Suppressor macrophage treated with lipopolysaccharide for 1 hour (primary cell): Measurements from ENCODE around the gene CSAD.

Experiments
- DNase-seq, 3 donors: peaks; one replicate each; pipeline ENCODE4 v3.0.0-alpha.2; 2020 to 2022

Gene CSAD

GRCh38 chr12:53198486-53199110, 17.9 kb upstream of the CSAD start:
- DNase-seq, result no peak

- no peak for DNase-seq
Observed at GRCh38 chr12:53197011-53197640, 16.4 kb upstream of the CSAD start.

- DNase-seq, result no peak
Observed at GRCh38 chr12:53196486-53196885, 15.8 kb upstream of the CSAD start.

DNA sequence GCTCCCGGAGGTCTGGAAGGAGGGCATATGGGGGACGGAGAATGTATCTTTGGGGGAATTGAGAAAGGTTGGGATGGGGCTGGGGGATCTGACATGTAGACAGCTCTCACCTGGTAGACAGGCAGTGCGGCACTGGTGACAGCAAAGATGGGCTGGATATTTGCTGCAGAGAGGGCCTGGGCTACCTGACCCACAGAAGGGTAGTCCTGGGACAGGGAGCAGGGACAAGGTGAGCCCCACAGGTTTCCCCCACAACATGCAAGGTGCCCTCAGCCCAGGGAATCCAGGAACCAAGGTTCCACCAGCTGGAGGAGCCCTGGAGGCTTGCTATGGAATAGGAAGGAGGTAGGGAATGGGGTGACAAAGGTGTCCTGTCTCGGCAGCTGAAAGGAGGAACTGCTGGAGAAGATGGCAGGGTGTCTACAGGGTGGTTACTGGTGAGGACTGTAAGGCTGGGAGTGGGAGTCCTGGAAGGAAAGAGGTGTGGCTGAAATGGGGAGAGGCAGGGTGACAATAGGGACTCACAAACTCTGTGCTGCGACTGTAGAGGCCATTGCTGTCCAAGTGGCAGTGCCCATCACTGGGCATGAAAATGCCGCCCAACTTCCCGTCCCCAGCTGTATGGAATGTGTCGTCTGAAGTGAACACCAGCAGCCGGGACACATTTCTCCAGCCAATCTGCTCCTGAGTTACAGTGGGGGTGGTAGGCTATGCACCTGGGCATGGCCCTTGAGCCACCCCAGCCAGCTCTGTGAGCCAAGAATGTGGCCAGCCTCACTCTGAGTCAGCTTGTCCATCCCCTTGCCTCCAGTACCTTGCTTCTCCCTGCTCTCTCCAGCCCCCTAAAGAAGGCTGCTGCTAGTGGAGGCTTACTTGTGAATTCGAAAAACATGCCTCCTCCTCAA, 15.0 kb upstream of the CSAD start:
- no peak for DNase-seq

DNA sequence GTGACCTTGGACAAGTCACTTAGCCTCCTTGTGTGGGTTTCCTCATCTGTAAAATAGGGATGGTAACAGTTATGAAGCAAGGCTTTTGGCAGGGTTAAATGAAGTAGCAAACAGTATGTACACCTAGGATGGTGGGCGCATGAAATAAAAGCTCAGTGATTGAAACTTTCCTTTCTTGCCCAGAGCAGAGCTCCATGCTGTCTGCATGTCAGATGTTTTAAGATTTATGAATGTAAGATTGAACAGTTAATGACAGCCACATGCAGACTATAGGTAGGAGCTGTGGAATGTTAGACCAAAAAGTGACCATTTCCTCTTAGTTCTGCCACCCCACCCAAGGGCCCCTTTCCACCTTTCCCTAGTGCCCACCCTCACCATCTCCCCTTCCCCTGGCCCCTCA, 14.2 kb upstream of the CSAD start:
- DNase-seq, result no peak

DNA sequence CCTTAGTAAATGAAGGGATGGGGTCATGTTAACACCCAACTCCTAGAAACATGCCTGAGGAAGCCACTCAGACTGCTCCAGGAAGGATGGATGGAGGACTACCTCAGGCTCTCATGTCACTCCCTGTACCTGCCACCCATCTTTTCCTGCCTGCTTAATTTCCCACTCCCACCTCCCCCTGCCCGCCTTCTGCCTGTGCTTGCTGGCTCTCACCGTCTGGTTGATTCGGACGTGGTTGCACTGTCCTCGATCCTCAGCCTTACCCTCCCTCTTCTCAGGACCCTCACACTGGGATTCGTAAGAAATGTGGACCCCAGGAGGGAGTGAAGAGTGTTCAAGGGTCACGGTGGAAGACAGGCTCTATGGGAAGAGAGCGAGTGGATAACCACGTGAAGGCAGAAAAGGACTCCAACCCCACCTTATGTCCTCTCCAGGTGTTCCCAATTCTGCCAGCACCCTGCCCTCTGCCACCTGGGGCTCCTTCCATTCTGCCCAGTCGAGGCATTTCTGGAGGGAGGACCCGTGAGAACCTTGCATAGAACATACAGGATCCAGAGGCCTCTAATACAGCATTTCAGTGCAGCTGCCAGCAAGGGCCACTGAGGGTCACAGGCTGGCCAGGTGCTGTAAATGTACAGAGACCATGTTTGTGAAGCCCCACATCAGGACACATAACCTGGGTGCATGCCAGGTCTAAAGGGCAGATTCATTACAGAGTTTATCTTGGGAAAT, 13.4 kb upstream of the CSAD start:
- no peak for DNase-seq

GRCh38 chr12:53193040-53193439, 12.3 kb upstream of the CSAD start:
- no peak for DNase-seq

DNA sequence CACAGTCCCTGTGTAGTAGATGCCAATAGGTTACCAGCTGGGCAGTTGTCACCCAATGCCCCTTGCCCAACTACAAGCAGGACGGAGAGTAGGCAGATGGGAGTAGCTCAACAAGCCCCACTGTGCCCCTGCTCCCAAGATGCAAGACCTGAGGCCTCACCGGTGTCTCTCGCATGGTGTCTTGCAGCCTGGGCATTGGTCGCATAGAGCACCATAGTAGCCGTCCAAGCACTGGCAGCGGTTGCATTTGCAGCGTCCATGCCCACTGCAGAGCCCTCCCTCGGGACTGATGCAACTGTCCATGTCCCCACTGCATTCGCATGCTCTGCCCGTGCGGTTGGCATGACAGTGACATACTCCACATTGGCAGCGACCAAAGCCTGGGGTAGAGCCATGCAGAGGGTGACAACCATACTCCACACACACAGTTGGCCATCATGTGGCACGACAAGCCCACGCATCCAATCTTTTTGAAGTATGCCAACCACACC, 11.9 kb upstream of the CSAD start:
- DNase-seq, result no peak

GRCh38 chr12:53191885-53192530, 11.3 kb upstream of the CSAD start:
- DNase-seq, result no peak

DNA sequence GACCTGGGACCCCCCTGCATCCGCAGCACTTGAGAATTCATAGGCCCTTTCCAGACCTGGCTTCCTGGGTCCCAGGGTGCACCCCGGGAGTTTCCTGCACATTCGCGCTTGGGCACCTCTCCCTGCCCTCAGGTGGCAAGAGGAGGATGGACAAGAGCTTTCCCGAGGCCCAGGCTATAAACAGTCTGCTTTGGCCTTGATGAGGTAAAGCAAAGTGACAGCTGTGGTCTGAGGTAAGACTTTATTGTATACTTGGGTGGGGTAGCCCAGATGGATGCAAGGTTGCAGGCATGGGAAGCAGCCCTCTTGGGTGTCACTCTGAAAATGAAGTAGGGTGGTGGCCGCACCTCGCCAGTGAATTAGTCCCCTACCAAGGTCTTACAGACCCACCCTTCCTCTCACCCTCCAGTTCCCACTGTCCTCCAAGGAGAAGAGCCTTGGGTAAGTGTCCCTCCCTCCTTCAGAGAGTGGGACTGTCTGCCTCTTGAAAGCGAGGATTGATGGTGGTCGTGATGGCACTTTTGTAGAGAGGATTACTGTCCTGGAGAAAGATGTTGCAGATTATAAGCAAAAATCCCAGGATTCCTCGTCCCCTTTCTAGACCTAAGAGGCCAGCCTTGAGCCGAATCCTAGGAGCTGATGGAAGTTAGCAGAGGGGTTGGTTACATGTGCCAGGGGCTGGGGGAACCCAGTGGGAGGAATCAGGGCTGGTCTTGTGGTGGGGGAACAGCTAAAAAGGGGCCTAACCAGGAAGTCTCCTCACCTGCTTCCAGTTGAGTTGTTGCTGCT, 10.6 kb upstream of the CSAD start:
- DNase-seq, result no peak

DNA sequence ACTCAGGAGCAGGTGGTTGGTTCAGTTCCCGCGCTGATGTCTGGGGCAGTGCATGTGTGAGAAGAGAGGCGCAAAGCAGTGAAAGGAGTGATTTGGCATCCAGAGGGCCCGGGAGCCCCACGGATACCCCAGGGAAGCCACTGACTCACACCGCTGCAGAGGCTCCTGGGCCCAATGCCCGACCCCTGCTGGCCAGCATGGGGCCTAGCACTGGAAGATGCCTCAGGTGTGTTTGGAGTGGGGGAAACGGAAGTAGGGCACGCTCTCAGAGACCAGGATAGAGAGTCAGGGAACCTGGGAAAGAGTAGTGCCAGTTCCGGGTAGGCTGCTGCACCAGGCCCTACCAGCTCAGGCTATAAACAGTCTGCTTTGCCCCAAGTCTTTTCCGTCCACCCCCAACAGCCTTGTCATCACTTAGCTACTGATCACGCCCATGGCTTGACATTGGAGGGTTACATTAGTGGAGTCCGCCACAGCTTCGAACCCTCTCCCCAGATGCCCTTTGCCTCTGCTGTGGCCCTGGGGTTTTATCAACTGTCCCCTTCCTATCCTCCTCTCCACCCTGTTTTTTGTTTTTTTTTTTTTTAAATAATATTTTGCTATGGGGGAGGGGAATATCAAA, 9.5 kb upstream of the CSAD start:
- DNase-seq, result peak in 2 of 3 donors; percentile 39 to 45

DNA sequence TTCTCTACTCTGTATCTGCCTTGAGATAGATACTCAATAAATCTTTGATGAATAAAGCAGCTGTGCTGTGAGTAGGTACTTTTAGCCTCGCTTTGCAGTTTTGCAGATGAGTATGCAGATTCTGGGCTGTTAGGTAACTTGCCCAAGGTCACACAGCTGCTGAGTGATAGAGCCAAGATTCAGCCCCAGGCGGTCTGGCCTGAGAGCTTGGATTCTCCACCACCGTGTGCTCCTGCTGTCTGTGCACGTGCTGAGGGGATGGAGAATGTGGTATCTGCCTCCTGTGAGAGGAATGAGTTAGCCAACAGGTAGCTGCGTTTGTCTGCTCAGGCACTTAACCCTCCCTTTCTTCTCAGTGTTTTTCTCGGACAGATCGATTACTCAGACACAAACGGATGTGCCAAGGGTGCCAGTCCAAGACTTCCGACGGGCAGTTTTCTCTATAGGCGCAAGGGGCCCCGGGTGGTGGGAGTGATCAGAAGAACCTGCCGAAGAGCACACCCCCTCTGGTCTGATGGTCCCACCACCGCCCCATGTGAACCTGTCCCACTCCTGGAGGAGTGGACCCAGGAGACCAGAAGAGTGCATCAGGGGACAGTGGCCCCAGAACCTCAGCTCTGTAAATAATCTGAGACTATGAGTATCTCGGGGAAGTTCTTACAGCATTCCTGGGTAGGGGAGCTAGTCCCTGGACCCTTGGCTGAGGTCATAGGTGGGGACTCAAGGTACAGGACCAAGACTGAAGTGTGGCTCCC, 6.6 kb upstream of the CSAD start:
- no peak for DNase-seq

GRCh38 chr12:53186745-53187144, 6.0 kb upstream of the CSAD start:
- no peak for DNase-seq

DNA sequence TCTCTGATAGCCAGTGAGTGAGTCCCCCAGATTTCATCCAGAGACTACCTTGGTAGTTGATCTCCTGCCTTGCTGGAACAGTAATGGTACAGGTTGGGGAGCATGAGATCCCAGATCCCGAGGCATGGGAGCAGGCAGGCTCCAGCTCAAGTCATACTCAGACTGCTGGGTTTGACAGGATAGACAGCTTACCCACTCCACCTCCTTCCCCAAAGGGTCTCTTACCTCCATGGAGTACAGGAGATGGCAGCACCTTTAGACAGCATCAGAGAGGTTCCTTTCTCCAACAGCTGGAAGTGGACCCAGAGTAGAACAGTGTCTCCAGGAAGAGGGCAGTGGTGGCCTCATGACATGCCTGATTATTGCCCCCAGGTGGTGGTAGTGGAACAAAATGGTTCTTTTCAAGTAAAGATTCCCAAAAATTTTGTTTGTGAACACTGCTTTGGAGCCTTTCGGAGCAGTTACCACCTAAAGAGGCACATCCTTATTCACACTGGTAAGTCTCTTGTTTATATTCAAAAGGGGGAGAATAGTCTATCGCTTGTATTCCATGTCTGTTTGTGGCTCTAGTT, 4.9 kb upstream of the CSAD start:
- DNase-seq, result no peak

DNA sequence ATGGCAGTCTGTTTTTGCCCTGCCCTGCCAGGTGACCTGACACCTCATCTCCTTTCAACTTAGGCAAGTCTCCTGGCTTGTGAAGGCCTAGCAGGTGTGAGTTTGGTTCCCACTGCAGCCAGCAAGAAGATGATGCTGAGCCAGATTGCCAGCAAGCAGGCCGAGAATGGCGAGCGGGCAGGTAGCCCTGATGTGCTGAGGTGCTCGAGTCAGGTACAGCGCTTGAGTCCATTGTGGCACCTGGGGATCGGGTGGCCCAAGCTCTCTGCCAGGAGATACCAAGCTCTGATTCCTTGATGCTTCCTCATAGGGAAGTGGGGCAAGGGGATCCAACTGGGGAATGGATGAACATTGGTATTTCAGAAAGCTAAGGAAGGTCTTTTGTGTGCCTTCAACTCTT, 4.1 kb upstream of the CSAD start:
- DNase-seq, result no peak

- peak; percentile 73 to 80 (median 80) for DNase-seq
Observed at GRCh38 chr12:53182903-53183302, 2.2 kb upstream of the CSAD start.

GRCh38 chr12:53181935-53182334, 1.2 kb upstream of the CSAD start:
- DNase-seq, result peak in 1 of 3 donors; percentile 32

DNA sequence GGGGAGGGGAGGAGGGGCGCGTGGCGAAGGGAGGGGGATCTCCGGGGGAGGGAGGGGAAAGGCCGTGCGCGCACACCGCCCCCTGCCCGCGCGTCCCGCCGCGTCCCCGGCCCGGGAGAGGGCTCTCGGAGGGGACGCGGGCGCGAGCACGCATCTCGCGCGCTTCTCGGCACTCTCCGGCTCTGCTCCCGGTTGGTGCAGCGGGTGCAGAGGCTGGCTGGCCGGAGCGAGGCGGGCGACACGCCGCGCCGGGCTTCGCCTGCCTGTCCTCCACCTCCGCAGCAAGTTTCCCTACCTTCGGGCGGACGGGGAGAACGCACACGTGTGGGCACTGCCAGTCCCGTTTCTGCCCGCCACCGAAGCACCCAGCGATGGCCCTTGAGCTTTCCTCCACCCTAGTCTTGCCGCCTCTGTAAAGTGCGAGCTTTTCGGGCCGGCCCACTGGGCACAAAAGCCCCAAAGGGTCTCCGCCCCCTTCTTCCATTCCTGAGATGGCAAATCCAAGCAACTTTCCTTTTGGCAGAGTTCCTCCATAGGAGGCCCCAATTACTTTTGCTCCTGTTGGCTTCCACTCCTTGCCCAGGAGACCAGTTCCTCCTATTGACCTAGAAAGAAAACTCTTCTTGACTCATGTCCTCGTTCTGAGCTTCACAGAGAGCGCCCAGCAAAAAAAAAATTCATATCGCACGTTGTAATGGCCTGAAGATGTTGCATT, 363 bp upstream of the CSAD start:
- peak; percentile 54 to 78 (median 57) for DNase-seq

DNA sequence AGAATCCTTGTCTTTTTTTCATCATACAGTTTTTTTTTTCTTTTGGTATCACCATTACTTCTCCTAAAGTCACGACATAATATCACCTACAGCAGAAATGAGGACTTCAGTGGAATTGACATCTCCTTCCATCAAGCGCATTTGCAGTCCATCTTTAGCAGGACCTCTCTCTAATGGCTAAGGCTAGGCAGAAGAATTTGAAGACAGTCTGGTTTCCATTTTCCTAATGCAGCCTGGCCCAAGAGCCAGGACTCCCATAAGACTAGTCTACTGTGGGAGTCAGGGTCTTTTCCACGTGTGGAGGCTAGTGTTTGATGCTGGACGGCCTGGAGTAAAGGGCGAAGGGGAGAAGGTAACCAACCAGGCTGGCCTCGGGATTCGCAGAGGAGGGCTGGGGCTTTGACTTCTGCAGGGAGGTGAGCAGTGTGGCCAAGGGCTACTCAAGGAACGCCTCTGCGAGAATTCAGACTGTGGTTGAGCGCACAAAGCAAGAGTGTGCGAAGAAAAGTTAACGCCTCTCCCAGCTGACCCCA, 972 bp downstream of the CSAD start:
- DNase-seq, result peak; percentile 19 to 25 (median 25)
